NCI-H526 treated with DMSO at 0.1 percent for 48 hours (cell line): Measurements from ENCODE around the gene MMP23B.

ENCODE experiments used
- DNase-seq: peaks from one replicate; lab custom pipeline; 2025; lab: John Stamatoyannopoulos, UW

The MMP23B gene

GRCh38 chr1:1602968-1603506 is 28.9 kb upstream of the MMP23B start:
- DNase-seq = no peak

- DNase-seq = no peak
Observed at GRCh38 chr1:1603671-1604373, 28.2 kb upstream of the MMP23B start.

GRCh38 chr1:1604374-1605033 is 27.5 kb upstream of the MMP23B start:
- DNase-seq = no peak

GRCh38 chr1:1605034-1605591 is 26.9 kb upstream of the MMP23B start:
- DNase-seq = no peak

GRCh38 chr1:1605724-1606123 is 26.2 kb upstream of the MMP23B start:
- DNase-seq = no peak

GRCh38 chr1:1606232-1606631 is 25.7 kb upstream of the MMP23B start:
- no peak for DNase-seq

- no peak for DNase-seq
Observed at GRCh38 chr1:1609822-1610485, 22.0 kb upstream of the MMP23B start.

GRCh38 chr1:1610796-1611195 is 21.2 kb upstream of the MMP23B start:
- DNase-seq = no peak

- no peak for DNase-seq
Observed at GRCh38 chr1:1612104-1612400, 19.9 kb upstream of the MMP23B start.

- no peak for DNase-seq
Observed at GRCh38 chr1:1613509-1614082, 18.4 kb upstream of the MMP23B start.

GRCh38 chr1:1614204-1614953 is 17.6 kb upstream of the MMP23B start:
- DNase-seq = no peak

GRCh38 chr1:1614954-1615255 is 17.1 kb upstream of the MMP23B start:
- no peak for DNase-seq

GRCh38 chr1:1615256-1616044 is 16.5 kb upstream of the MMP23B start, which contains the start of gene MIB2:
MIB2 (plus strand) TSS chr1:1615500; CDS start chr1:1623453, 7,953 bp downstream.
- peak; percentile 94 for DNase-seq

- no peak for DNase-seq
Observed at GRCh38 chr1:1616045-1616790, 15.8 kb upstream of the MMP23B start.

- no peak for DNase-seq
Observed at GRCh38 chr1:1616838-1617237, 15.1 kb upstream of the MMP23B start.

GRCh38 chr1:1617516-1617915 is 14.5 kb upstream of the MMP23B start:
- no peak for DNase-seq

GRCh38 chr1:1617925-1618324 is 14.0 kb upstream of the MMP23B start:
- DNase-seq = no peak

- no peak for DNase-seq
Observed at GRCh38 chr1:1618396-1619068, 13.4 kb upstream of the MMP23B start.

- no peak for DNase-seq
Observed at GRCh38 chr1:1619917-1620361, 12.0 kb upstream of the MMP23B start.
